Neural crest cell (in vitro differentiated cells): ENCODE results near the gene NAA15. TPM values are rescaled to one million over a fixed set of nuclear protein-coding genes. Genes with fewer than 3 reads are reported as not detected.
A peak's percentile ranks its signal among the peaks of the same experiment; 100 is the strongest.

Experiments used
- DNase-seq: peaks from one replicate; pipeline ENCODE4 v3.0.0; 2021; ENCODE audit warnings: low read depth, mixed read lengths, low spot score
- H3K27ac Mint-ChIP-seq: one replicate; pipeline ENCODE4 v1.8.0; 2021; ENCODE audit warnings: mild to moderate bottlenecking, mixed read lengths; ENCODE audit not compliant: unreplicated experiment
- H3K27me3 Mint-ChIP-seq: 2 replicates; pipeline ENCODE4 v1.8.0; 2021; ENCODE audit warnings: low read depth, mild to moderate bottlenecking, mixed read lengths
- H3K36me3 Mint-ChIP-seq: 2 replicates; pipeline ENCODE4 v1.8.0; 2021; ENCODE audit warnings: low read depth, mild to moderate bottlenecking, mixed read lengths
- H3K4me1 Mint-ChIP-seq: 2 replicates; pipeline ENCODE4 v1.8.0; 2021; ENCODE audit warnings: mixed read lengths
- H3K4me3 Mint-ChIP-seq: one replicate; pipeline ENCODE4 v1.8.0; 2021; ENCODE audit warnings: mild to moderate bottlenecking, mixed read lengths
- H3K9me3 Mint-ChIP-seq: 2 replicates; pipeline ENCODE4 v1.8.0; 2021; ENCODE audit warnings: mixed read lengths
- total RNA-seq: library from RNA; stranded (reverse); gene quantifications from 2 replicates; pipeline ENCODE4 v1.2.1, GENCODE V29; 2021
- TF ChIP-seq, protein P1 (sequence below): fragments of 200-600 bp; sonication (generic); conservative IDR thresholded peaks from 2 replicates; pipeline ENCODE4 v1.5.0; 2021; ENCODE audit warnings: antibody characterized with exemption, mild to moderate bottlenecking

Gene NAA15
- total RNA-seq, 1 donor from 2014 or later: 81.9 TPM

DNA sequence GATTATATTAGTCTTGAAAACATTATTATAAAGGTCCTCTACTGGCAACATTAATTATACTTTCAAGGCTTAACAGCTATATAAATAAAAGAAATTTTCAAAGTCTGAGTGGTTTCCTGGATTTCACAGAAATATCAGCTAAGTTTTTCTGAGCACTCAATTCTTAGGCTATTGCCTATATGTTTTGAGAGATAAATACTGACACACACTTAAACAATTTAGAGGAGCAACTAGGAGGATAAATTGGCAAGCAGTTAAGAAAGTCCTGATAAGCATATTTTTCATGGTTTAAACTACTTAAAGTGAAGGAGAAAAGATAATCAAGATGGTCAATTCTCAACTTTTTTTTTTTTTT is 18.6 kb upstream of the NAA15 start:
- no peaks in the 10 kb centered on the region for H3K36me3 Mint-ChIP-seq
- H3K27ac Mint-ChIP-seq: no peak overlapping the region
- H3K4me3 Mint-ChIP-seq: no peak overlapping the region
- TF ChIP-seq, protein P1, sequence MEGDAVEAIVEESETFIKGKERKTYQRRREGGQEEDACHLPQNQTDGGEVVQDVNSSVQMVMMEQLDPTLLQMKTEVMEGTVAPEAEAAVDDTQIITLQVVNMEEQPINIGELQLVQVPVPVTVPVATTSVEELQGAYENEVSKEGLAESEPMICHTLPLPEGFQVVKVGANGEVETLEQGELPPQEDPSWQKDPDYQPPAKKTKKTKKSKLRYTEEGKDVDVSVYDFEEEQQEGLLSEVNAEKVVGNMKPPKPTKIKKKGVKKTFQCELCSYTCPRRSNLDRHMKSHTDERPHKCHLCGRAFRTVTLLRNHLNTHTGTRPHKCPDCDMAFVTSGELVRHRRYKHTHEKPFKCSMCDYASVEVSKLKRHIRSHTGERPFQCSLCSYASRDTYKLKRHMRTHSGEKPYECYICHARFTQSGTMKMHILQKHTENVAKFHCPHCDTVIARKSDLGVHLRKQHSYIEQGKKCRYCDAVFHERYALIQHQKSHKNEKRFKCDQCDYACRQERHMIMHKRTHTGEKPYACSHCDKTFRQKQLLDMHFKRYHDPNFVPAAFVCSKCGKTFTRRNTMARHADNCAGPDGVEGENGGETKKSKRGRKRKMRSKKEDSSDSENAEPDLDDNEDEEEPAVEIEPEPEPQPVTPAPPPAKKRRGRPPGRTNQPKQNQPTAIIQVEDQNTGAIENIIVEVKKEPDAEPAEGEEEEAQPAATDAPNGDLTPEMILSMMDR: no peak
- H3K27me3 Mint-ChIP-seq: peaks cover 51% of the 10 kb centered on the region
- peaks cover 14% of the 10 kb centered on the region for H3K4me1 Mint-ChIP-seq
- DNase-seq: no peak
- H3K9me3 Mint-ChIP-seq: peaks cover 4% of the 10 kb centered on the region

DNA sequence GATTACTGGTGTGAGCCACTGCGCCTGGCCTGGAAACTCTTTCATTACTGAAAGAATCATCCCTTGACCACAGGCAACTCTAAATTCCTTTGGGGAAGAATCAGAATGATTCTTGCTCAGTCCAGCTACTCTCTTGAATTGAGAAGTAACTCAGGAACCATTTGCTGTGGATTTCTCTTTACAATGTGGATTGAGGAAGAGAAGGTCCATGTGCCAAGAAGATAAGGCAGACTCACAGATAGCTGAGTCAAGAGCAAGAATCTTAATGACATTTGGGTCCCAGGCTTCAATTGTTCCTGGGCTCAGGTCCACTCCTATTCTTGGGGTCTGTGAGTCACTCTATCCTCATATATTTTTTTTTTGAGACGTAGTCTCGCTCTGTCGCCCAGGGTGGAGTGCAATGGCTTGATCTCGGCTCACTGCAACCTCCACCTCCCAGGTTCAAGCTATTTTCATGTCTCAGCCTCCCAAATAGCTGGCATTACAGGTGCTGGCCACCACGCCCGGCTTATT is 15.1 kb upstream of the NAA15 start:
- Mint-ChIP-seq H3K27ac (no peak overlapping the region), H3K4me1 (no peaks in the 10 kb centered on the region), H3K4me3 (no peak overlapping the region), H3K27me3 (peaks cover 16% of the 10 kb centered on the region), H3K9me3 (peaks cover 4% of the 10 kb centered on the region), H3K36me3 (peaks cover 5% of the 10 kb centered on the region)
- TF ChIP-seq, protein P1: no peak
- DNase-seq: no peak

DNA sequence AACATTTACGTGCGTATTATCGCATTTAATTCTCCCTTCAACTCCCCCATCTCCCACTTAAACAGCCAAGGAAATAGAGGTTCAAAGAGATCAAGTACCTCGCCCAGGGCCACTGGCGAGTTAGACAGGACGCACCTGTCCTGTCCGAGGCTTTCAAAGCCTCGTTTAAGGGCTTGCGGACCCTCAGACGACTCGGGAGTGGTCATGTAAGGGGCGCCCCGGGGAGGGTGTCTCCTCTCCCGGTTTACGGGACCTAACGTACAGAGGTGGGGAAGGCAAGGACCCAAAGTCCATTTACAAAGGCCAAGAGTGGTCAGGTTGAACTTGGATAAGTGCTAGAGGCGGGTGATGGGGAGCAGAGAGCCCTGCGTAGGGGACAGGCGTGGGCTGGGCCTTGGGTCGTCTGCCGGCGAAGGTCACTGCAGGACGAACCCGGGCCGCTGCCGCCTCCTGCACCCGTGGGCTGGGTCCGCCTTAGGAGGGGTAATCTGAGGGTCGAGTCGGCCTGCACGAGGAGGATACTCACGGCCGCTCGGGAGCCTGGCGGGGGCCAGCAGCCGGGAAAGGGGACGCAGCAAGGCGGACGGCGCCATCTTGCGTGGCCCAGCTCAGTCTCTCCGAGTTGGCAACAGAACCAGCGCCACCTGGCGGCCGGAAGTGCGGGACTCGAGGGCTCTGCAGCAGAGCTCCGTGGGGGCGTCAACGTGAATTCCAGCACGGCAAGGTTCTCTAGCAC is 5.9 kb upstream of the NAA15 start:
- peaks cover 6% of the 10 kb centered on the region for H3K36me3 Mint-ChIP-seq
- H3K9me3 Mint-ChIP-seq: no peaks in the 10 kb centered on the region
- peak overlapping the region; percentile 98 for H3K4me3 Mint-ChIP-seq
- peaks cover 30% of the 10 kb centered on the region for H3K4me1 Mint-ChIP-seq
- no peaks in the 10 kb centered on the region for H3K27me3 Mint-ChIP-seq
- H3K27ac Mint-ChIP-seq: peak overlapping the region; percentile 99
- TF ChIP-seq, protein P1: peak; percentile 98
- peak; percentile 100 for DNase-seq

DNA sequence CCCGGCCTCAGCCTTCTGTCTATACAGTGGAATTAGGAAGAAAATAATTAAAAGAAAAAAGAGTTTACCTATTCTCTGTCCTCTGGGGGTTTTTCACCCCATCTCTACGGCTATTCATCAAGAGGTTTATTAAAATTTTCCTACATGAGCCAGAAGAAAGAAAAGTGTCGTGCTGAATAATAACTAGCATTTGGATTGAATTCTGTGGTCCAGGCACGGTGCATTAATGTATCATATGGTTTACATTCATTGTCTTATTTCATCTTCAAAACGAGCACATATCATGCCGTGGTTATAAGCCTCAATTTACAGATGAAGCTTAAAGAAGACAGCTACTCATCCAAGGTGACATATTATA is 5.4 kb upstream of the NAA15 start:
- H3K27ac Mint-ChIP-seq: peak overlapping the region; percentile 99
- DNase-seq: no peak

DNA sequence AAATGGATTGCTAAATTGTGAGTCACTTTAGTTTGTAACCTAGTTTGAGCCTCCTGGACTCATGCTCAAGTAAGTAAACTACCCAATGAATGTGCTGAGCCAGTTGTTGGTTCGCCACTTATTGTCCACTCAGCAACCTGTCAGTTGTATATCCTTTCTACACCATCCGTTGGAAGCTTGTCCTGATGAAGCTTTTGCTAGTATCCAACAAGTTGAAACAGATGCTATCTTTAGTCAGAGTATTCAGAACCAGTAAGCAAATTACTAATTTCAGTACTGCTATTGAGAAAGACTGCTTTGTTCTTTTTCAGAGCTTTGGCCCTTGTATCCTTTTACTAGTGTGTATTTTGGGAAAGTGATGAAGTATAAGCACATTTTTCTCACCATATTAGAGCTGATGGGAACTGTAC is 4.3 kb upstream of the NAA15 start:
- Mint-ChIP-seq H3K4me3 (peak overlapping the region; percentile 58), H3K27me3 (no peaks in the 10 kb centered on the region), H3K36me3 (peaks cover 8% of the 10 kb centered on the region), H3K27ac (no peak overlapping the region), H3K9me3 (no peaks in the 10 kb centered on the region), H3K4me1 (peaks cover 38% of the 10 kb centered on the region)
- DNase-seq: no peak
- TF ChIP-seq, protein P1: no peak

More for the DNA sequence above, 5.4 kb upstream of the NAA15 start:
- H3K27me3 Mint-ChIP-seq: no peaks in the 10 kb centered on the region
- H3K36me3 Mint-ChIP-seq: peaks cover 6% of the 10 kb centered on the region
- H3K9me3 Mint-ChIP-seq: no peaks in the 10 kb centered on the region
- peak overlapping the region; percentile 98 for H3K4me3 Mint-ChIP-seq
- H3K4me1 Mint-ChIP-seq: peaks cover 35% of the 10 kb centered on the region
- TF ChIP-seq, protein P1: peak; percentile 23
